K562 (cell line): ENCODE results near the gene TMCC2. TPM values are rescaled to one million over a fixed set of nuclear protein-coding genes. Genes with fewer than 3 reads are reported as not detected.

Experiments
- ATAC-seq: fragments of 200-7000 bp; cut with Tn5 transposase; 3 replicates; pipeline ENCODE4 v1.9.1; 2020; ENCODE audit warnings: moderate library complexity
- BruUV-seq: library from RNA; stranded (reverse); fragments of 400-500 nt; replicated peaks from 2 replicates; lab custom pipeline; 2021; lab: Mats Ljungman, UMichigan
- CTCF ChIA-PET: fragments of 300-600 bp; formaldehyde crosslinking; extraction: SDS; loops from one replicate; lab custom pipeline; 2021; ENCODE audit warnings: low intra/inter-chr PET ratio; lab: Yijun Ruan, JAX
- POLR2A ChIA-PET: fragments of 300-600, 350-650 bp; sonication (Branson Sonifier 250); formaldehyde crosslinking; extraction: SDS; loops from one replicate; lab custom pipeline; 2021; ENCODE audit warnings: antibody characterized with exemption, inconsistent platforms; lab: Yijun Ruan, JAX
- DNase-seq, 4 experiments: peaks; one replicate each; pipeline versions ENCODE4 v3.0.0 to v3.0.0-alpha.2; 2011 to 2018; ENCODE audit warnings: low spot score in 3 of 4, mixed read lengths in 3 of 4; ENCODE audit errors: extremely low read depth in 1 of 4
- FAIRE-seq: peaks from 2 replicates; lab custom pipeline; 2011; peaks lifted over from hg19 to GRCh38; lab: Jason Lieb, UNC
- H2AFZ ChIP-seq: 2 replicates; pipeline ENCODE4 v1.6.0; 2011; ENCODE audit warnings: low read depth, low read length, control low read depth, inconsistent platforms
- H3K27ac ChIP-seq: fragments of 200-600 bp; 3 replicates; pipeline ENCODE4 v1.8.0; 2011; ENCODE audit warnings: low read depth, mild to moderate bottlenecking, control low read depth, inconsistent platforms, low read length, moderate library complexity, mixed read lengths; ENCODE audit errors: extremely low read depth
- H3K27me3 ChIP-seq, 2 experiments: fragments of 300-600 bp in 1 of 2; 2 replicates in 1 of 2; 3 replicates in 1 of 2; pipeline versions ENCODE4 v1.6.0 to v1.8.0; 2011; ENCODE audit warnings: inconsistent platforms in 2 of 2, low read length in 2 of 2, mild to moderate bottlenecking in 1 of 2, mixed read lengths in 1 of 2, moderate library complexity in 1 of 2; ENCODE audit not compliant: control insufficient read depth in 2 of 2, insufficient read depth in 2 of 2
- H3K36me3 ChIP-seq: fragments of 300-600 bp; 3 replicates; pipeline ENCODE4 v1.8.0; 2011; ENCODE audit warnings: mild to moderate bottlenecking, low read length, inconsistent platforms; ENCODE audit not compliant: control insufficient read depth, insufficient read depth
- H3K4me1 ChIP-seq, 2 experiments: fragments of 200-600 bp in 1 of 2; replicated peaks in 1 of 2; 2 replicates in 1 of 2; 3 replicates in 1 of 2; pipeline versions ENCODE4 v1.5.1 to v1.8.0; 2011; ENCODE audit warnings: inconsistent platforms in 2 of 2, low read length in 2 of 2, mild to moderate bottlenecking in 1 of 2, mixed read lengths in 1 of 2, moderate library complexity in 1 of 2; ENCODE audit not compliant: control insufficient read depth in 2 of 2, insufficient read depth in 2 of 2
- H3K4me2 ChIP-seq: 2 replicates; pipeline ENCODE4 v1.6.1; 2011; ENCODE audit warnings: low read length, control low read depth, inconsistent platforms, mixed read lengths; ENCODE audit not compliant: insufficient read depth
- H3K4me3 ChIP-seq: fragments of 200-600 bp; sonication (generic), shearing (Covaris generic); 2 replicates; pipeline ENCODE4 v1.5.1; 2016; ENCODE audit warnings: control low read depth, inconsistent platforms
- H3K79me2 ChIP-seq: fragments of 200-600 bp; 3 replicates; pipeline ENCODE4 v1.8.0; 2011; ENCODE audit warnings: low read length, inconsistent platforms; ENCODE audit not compliant: control insufficient read depth, insufficient read depth
- H3K9ac ChIP-seq, 2 experiments: 2 replicates each; pipeline versions ENCODE4 v1.6.0 to v1.6.1; 2011; ENCODE audit warnings: low read depth in 2 of 2, low read length in 2 of 2, control low read depth in 1 of 2, inconsistent platforms in 1 of 2, mild to moderate bottlenecking in 1 of 2, mixed read lengths in 1 of 2; ENCODE audit not compliant: insufficient read depth in 1 of 2
- H3K9me1 ChIP-seq: one replicate; pipeline ENCODE4 v1.6.0; 2011; ENCODE audit warnings: inconsistent platforms, mild to moderate bottlenecking, low read length, moderate library complexity; ENCODE audit not compliant: control insufficient read depth, insufficient read depth
- H3K9me3 ChIP-seq: replicated peaks from 2 replicates; pipeline ENCODE4 v1.5.1; 2011; ENCODE audit warnings: low read depth, low read length, inconsistent platforms; ENCODE audit not compliant: control insufficient read depth, insufficient read depth
- H4K20me1 ChIP-seq: replicated peaks from 2 replicates; pipeline ENCODE4 v1.6.1; 2011; ENCODE audit warnings: low read length, inconsistent platforms, mixed read lengths; ENCODE audit not compliant: control insufficient read depth, insufficient read depth
- ATF1 ChIP-seq, 2 experiments: fragments of 450-650 bp in 1 of 2; IDR thresholded peaks; 2 replicates each; pipeline ENCODE4 v1.6.1; 2016; ENCODE audit warnings: missing compliant biosample characterization in 1 of 2, missing genetic modification characterization in 1 of 2
- CEBPG ChIP-seq, 3 experiments: fragments of 200-800 bp in 1 of 3; sonication (Bioruptor generic) in 1 of 3; sonication (generic) in 1 of 3; formaldehyde crosslinking in 1 of 3; IDR thresholded peaks in 2 of 3; conservative IDR thresholded peaks in 1 of 3; 2 replicates each; pipeline versions ENCODE4 v1.6.1 to v1.8.0; 2016 to 2022; ENCODE audit warnings: missing compliant biosample characterization in 2 of 3, missing genetic modification characterization in 2 of 3, mild to moderate bottlenecking in 1 of 3, missing genetic modification reagents in 1 of 3
- CTBP1 ChIP-seq: fragments of 450-650 bp; IDR thresholded peaks from 2 replicates; pipeline ENCODE4 v1.6.1; 2016; ENCODE audit warnings: borderline replicate concordance
- DPF2 ChIP-seq: fragments of 450-650 bp; IDR thresholded peaks from 2 replicates; pipeline ENCODE4 v1.6.1; 2016
- HDAC1 ChIP-seq, 2 experiments: fragments of 450-650 bp; IDR thresholded peaks; 2 replicates each; pipeline ENCODE4 v1.6.1; 2016 to 2017; ENCODE audit warnings: inconsistent platforms in 1 of 2, mild to moderate bottlenecking in 1 of 2, moderate library complexity in 1 of 2
- HMGN3 ChIP-seq: IDR thresholded peaks from 2 replicates; pipeline ENCODE4 v1.6.1; 2011; ENCODE audit warnings: borderline replicate concordance, low read depth, mild to moderate bottlenecking, mixed read lengths, low read length; ENCODE audit not compliant: insufficient read length; ENCODE audit errors: extremely low read depth
- MAFG ChIP-seq: fragments of 450-650 bp; conservative IDR thresholded peaks from 2 replicates; pipeline ENCODE4 v1.6.1; 2016; ENCODE audit warnings: missing genetic modification characterization, missing compliant biosample characterization
- NEUROD1 ChIP-seq: fragments of 150-350 bp; IDR thresholded peaks from 2 replicates; pipeline ENCODE4 v1.6.1; 2014; ENCODE audit warnings: borderline replicate concordance, low read length, low read depth; ENCODE audit not compliant: partially characterized antibody
- NUFIP1 ChIP-seq: fragments of 450-650 bp; IDR thresholded peaks from 2 replicates; pipeline ENCODE4 v1.6.1; 2018; ENCODE audit not compliant: partially characterized antibody
- SIX5 ChIP-seq, 2 experiments: IDR thresholded peaks; 2 replicates each; pipeline ENCODE4 v1.6.1; 2011; ENCODE audit warnings: low read length in 2 of 2, borderline replicate concordance in 1 of 2, low read depth in 1 of 2, mild to moderate bottlenecking in 1 of 2, moderate library complexity in 1 of 2; ENCODE audit not compliant: insufficient read depth in 1 of 2
- TARDBP ChIP-seq: fragments of 450-650 bp; IDR thresholded peaks from 2 replicates; pipeline ENCODE4 v1.6.1; 2016
- ZNF274 ChIP-seq: IDR thresholded peaks from 2 replicates; pipeline ENCODE4 v1.6.1; 2011; ENCODE audit warnings: low read depth, mild to moderate bottlenecking, low read length, moderate library complexity, borderline replicate concordance
- ZNF668 ChIP-seq: fragments of 250-450 bp; sonication (Bioruptor Pico); IDR thresholded peaks from 2 replicates; pipeline ENCODE4 v1.8.0; 2022; ENCODE audit warnings: mild to moderate bottlenecking, inconsistent platforms
- WGBS: fragments of 100-300 bp; shearing (Covaris generic); methylation state at CpG from one replicate; pipeline ENCODE4 v1.1.6; 2016; ENCODE audit warnings: low coverage, mixed read lengths; ENCODE audit not compliant: insufficient coverage; ENCODE audit errors: missing lambda C conversion rate; 5-methylcytosine and 5-hydroxymethylcytosine counted together
- in situ Hi-C: fragments of 300-500 bp; cut with MboI; formaldehyde crosslinking; loops from 4 replicates; pipeline ENCODE4 v1.15.0; 2018; ENCODE audit warnings: inconsistent platforms, mixed read lengths
- intact Hi-C: fragments of 100-400 bp; cut with micrococcal nuclease; formaldehyde crosslinking; loops from 2 replicates; pipeline ENCODE4 v1.14.2; 2022
- polyA plus RNA-seq, 8 experiments: library from polyadenylated mRNA; depleted of rRNA in 4 of 8; stranded (reverse) in 5 of 8; unstranded in 3 of 8; fragments of >200 nt; fragmentation: Nextera tagmentation in 2 of 8; fragmentation: Illumina TruSeq in 1 of 8; extraction: Ambion mirVana in 2 of 8; extraction: Trizol in 1 of 8; gene quantifications; 2 replicates each; pipeline versions ENCODE4 v1.2.1 to v1.2.3, GENCODE V29; 2011 to 2014; ENCODE audit warnings: inconsistent platforms in 1 of 8, missing spikeins in 1 of 8
- total RNA-seq, 7 experiments: library from RNA; depleted of rRNA in 6 of 7; stranded (reverse); fragments of >200 nt in 6 of 7; fragmentation: Illumina TruSeq in 2 of 7; extraction: Trizol in 2 of 7; gene quantifications; 2 replicates each; pipeline versions ENCODE4 v1.2.1 to v1.2.3, GENCODE V29; 2011 to 2021; ENCODE audit warnings: low replicate concordance in 1 of 7
- TF ChIP-seq, protein P1 (sequence below): sonication (generic); formaldehyde crosslinking; IDR thresholded peaks from 2 replicates; pipeline ENCODE4 v1.8.0; 2022; ENCODE audit warnings: mild to moderate bottlenecking, missing genetic modification reagents
- TF ChIP-seq, protein P2 (sequence below), 2 experiments: IDR thresholded peaks in 1 of 2; conservative IDR thresholded peaks in 1 of 2; 2 replicates each; pipeline ENCODE4 v1.6.1; 2016; ENCODE audit warnings: low read depth in 2 of 2, mild to moderate bottlenecking in 1 of 2, missing compliant biosample characterization in 1 of 2, missing genetic modification characterization in 1 of 2, moderate library complexity in 1 of 2
- TF ChIP-seq, protein P3 (sequence below): sonication (generic); formaldehyde crosslinking; IDR thresholded peaks from 2 replicates; pipeline ENCODE4 v1.8.1; 2023; ENCODE audit warnings: mild to moderate bottlenecking, missing genetic modification reagents

The TMCC2 gene
- total and polyA plus RNA-seq, 9 of the 15 experiments (the other 6 are each of a cell fraction or from before 2014, with no cell fraction given): 0.06 to 1.8 (median 0.98) TPM

DNA sequence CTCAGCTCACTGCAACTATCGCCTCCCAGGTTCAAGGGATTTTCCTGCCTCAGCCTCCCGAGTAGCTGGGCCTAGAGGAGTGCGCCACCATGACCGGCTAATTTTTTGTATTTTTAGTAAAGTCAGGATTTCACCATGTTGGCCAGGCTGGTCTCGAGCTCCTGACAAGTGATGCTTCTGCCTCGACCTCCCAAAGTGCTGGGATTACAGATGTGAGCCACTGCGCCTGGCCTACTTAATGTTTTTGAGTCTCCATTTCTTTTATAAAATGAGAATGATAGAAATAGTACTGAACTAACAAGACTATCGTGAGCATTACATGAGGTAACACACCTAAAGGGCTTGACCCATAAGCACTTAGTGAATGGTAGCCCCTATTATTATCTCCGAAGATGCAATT is 72.4 kb downstream of the TMCC2 start:
- POLR2A ChIA-PET: interaction anchor here (0.6 to 1.1 kb wide), 4 partner anchors 18 to 207 kb away, joined by 3 to 4 read pairs (median 3); partner anchors contain the start of gene RBBP5
- 26% methylated on average over 9 of the region's 9 CpGs for WGBS

More for the DNA sequence above, 72.4 kb downstream of the TMCC2 start:
- in situ Hi-C loops (no loop called here), intact Hi-C loops (no loop called here)
- Histone ChIP-seq H2AFZ (0 out of 2 replicates have a peak overlapping the region, but pooled peaks have one; percentile 27), H3K9ac (no peak overlapping the region), H3K4me3 (no peak overlapping the region), H3K4me1 (peaks cover 6 to 15% of the 10 kb centered on the region in 2 experiments; a peak in 4 of 5 replicates), H3K36me3 (no peaks in the 10 kb centered on the region), H3K79me2 (no peaks in the 10 kb centered on the region), H3K27ac (no peak overlapping the region), H3K4me2 (no peak overlapping the region), H3K27me3 (peaks cover 13 to 40% of the 10 kb centered on the region in 2 experiments; a peak in 4 of 5 replicates), H3K9me3 (no peaks in the 10 kb centered on the region), H4K20me1 (no peaks in the 10 kb centered on the region; the same call in 1 of the 2 replicates), H3K9me1 (no peaks in the 10 kb centered on the region)
- ATAC-seq (no peak), FAIRE-seq (no peak), DNase-seq (no peak)
- TF ChIP-seq CTBP1 (no peak), ZNF668 (CRISPR knock-in tag) (no peak), SIX5 (IDR thresholded peaks at IDR 0.05; ENCODE audit: borderline replicate concordance in 1 of 2, insufficient read depth in 1 of 2, low read depth in 1 of 2, low read length in 2 of 2) (no peak), HDAC1 (IDR thresholded peaks at IDR 0.05) (no peak), HMGN3 (no peak), NEUROD1 (no peak), DPF2 (no peak), ATF1 (CRISPR knock-in tag; IDR thresholded peaks at IDR 0.05) (no peak), ATF1 (tag; IDR thresholded peaks at IDR 0.05) (no peak), NUFIP1 (no peak), CEBPG (CRISPR knock-in tag; IDR thresholded peaks at IDR 0.05) (no peak), CEBPG (tag; conservative IDR thresholded peaks at IDR 0.05 in 1 of 2, IDR thresholded peaks at IDR 0.05 in 1 of 2) (no peak), MAFG (tag) (no peak), ZNF274 (no peak), TARDBP (no peak)
- TF ChIP-seq, protein P1, sequence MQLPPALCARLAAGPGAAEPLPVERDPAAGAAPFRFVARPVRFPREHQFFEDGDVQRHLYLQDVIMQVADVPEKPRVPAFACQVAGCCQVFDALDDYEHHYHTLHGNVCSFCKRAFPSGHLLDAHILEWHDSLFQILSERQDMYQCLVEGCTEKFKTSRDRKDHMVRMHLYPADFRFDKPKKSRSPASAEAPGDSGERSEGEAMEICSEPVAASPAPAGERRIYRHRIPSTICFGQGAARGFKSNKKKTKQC (CRISPR knock-in tag): no peak
- TF ChIP-seq, protein P2, sequence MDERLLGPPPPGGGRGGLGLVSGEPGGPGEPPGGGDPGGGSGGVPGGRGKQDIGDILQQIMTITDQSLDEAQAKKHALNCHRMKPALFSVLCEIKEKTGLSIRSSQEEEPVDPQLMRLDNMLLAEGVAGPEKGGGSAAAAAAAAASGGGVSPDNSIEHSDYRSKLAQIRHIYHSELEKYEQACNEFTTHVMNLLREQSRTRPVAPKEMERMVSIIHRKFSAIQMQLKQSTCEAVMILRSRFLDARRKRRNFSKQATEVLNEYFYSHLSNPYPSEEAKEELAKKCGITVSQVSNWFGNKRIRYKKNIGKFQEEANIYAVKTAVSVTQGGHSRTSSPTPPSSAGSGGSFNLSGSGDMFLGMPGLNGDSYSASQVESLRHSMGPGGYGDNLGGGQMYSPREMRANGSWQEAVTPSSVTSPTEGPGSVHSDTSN (CRISPR knock-in tag; IDR thresholded peaks at IDR 0.05; ENCODE audit: low read depth): no peak
- TF ChIP-seq, protein P2 (tag; conservative IDR thresholded peaks at IDR 0.05; ENCODE audit: low read depth): no peak
- TF ChIP-seq, protein P3, sequence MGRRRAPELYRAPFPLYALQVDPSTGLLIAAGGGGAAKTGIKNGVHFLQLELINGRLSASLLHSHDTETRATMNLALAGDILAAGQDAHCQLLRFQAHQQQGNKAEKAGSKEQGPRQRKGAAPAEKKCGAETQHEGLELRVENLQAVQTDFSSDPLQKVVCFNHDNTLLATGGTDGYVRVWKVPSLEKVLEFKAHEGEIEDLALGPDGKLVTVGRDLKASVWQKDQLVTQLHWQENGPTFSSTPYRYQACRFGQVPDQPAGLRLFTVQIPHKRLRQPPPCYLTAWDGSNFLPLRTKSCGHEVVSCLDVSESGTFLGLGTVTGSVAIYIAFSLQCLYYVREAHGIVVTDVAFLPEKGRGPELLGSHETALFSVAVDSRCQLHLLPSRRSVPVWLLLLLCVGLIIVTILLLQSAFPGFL: no peak
- CTCF ChIA-PET: interaction anchor here (0.6 kb wide), 1 partner anchor 20 kb away, joined by 4 read pairs; no protein-coding TSS in a partner anchor
- no TSS peak for BruUV-seq
